CD4-positive, alpha-beta T cell treated with Interleukin-6 at 100 ng/mL for 8 hours (primary cell): ENCODE measurements around the gene DPYD.

ENCODE experiments used
- DNase-seq: peaks from one replicate; pipeline ENCODE4 v3.0.0-alpha.2; 2020; ENCODE audit warnings: mixed read lengths, low spot score

DPYD gene

GRCh38 chr1:97143236-97143882 lies 777.5 kb downstream of the DPYD start:
- DNase-seq: no peak

- no peak for DNase-seq
Measured at GRCh38 chr1:97140611-97141010, 780.2 kb downstream of the DPYD start.

GRCh38 chr1:97139512-97139911 lies 781.3 kb downstream of the DPYD start:
- no peak for DNase-seq

- no peak for DNase-seq
Measured at GRCh38 chr1:97138515-97139032, 782.3 kb downstream of the DPYD start.

- no peak for DNase-seq
Measured at GRCh38 chr1:97137862-97138514, 782.8 kb downstream of the DPYD start.

GRCh38 chr1:97136996-97137395 lies 783.8 kb downstream of the DPYD start:
- DNase-seq: no peak

GRCh38 chr1:97135972-97136371 lies 784.9 kb downstream of the DPYD start:
- no peak for DNase-seq

- DNase-seq: no peak
Measured at GRCh38 chr1:97128426-97128825, 792.4 kb downstream of the DPYD start.

GRCh38 chr1:97123717-97124431 lies 797.0 kb downstream of the DPYD start:
- no peak for DNase-seq

- DNase-seq: no peak
Measured at GRCh38 chr1:97120806-97121205, 800.0 kb downstream of the DPYD start.

GRCh38 chr1:97119260-97120158 lies 801.3 kb downstream of the DPYD start:
- DNase-seq: no peak

GRCh38 chr1:97114842-97115241 lies 806.0 kb downstream of the DPYD start:
- DNase-seq: no peak

- no peak for DNase-seq
Measured at GRCh38 chr1:97112442-97112841, 808.4 kb downstream of the DPYD start.

GRCh38 chr1:97108179-97108578 lies 812.7 kb downstream of the DPYD start:
- DNase-seq: no peak

GRCh38 chr1:97105531-97105930 lies 815.3 kb downstream of the DPYD start:
- no peak for DNase-seq

GRCh38 chr1:97101509-97101908 lies 819.3 kb downstream of the DPYD start:
- no peak for DNase-seq

- DNase-seq: no peak
Measured at GRCh38 chr1:97097404-97097925, 823.4 kb downstream of the DPYD start.

- DNase-seq: no peak
Measured at GRCh38 chr1:97095764-97096163, 825.1 kb downstream of the DPYD start.

- DNase-seq: no peak
Measured at GRCh38 chr1:97094247-97094972, 826.4 kb downstream of the DPYD start.

- no peak for DNase-seq
Measured at GRCh38 chr1:97093741-97094140, 827.1 kb downstream of the DPYD start.

- DNase-seq: no peak
Measured at GRCh38 chr1:97092824-97093223, 828.0 kb downstream of the DPYD start.
